Stimulated activated CD4-positive, alpha-beta T cell treated with anti-CD3 and anti-CD28 coated beads, Interleukin-15, amount 100 ng/mL, for 48 hours (primary cell): ENCODE data around the gene UPK1A.
"Not testable (repeated sequence)": the region's sequence is repeated elsewhere in the genome, so short reads cannot be mapped to it uniquely, and the experiment has no call there.

ENCODE experiments used
- DNase-seq, 2 donors: peaks; one replicate each; pipeline ENCODE4 v3.0.0-alpha.2; 2020; ENCODE audit warnings: low read depth in 2 of 2

UPK1A gene

DNA sequence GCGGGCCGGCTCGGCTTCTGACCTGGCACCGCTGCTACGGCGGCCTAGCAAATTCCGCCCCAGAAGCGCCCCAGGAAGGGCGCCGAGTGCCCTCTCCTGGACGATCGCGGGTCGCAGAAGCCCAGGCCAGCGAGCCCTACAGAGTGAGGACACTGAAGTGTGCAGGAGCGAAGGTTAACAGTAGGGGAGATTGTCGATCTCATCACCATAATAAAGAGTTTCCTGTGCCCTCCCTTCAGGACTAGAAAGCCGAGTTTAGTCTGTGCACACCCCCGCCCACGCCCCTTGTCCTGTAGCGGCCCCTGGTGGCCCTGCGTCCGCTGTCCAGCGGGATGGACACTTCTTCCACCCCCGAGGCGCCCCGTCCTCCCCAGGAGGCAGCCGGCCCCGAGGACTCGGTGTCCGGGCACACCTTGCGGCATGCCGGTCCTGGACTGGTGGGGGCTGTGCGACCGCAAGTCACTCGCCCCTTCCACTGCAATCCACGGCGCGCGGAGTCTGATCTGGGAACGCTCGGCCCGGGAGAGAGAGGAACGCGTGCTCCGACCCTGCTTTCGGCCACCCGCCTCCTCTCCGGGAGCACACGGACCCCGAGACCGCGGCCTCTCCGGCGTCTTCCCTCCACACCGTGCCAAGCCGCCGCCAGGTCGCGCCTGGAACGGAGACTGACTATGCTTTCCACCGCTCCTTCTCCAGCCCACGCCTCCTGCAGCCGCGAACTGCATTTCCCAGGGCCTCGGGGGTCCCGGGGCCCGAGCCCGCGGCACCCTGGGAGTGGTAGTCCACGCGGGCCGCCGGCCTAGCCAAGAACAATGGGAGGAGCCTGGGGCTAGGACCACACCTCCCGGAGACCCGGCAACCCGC lies 50.7 kb downstream of the UPK1A start:
- DNase-seq, result peak; percentile 95 to 96

GRCh38 chr19:35717665-35718344 lies 51.5 kb downstream of the UPK1A start, which contains the start of gene KMT2B:
Gene KMT2B (plus strand): TSS chr19:35718003. CDS start chr19:35718019, 16 bp downstream.
- DNase-seq, result no peak

GRCh38 chr19:35718345-35719041 lies 52.2 kb downstream of the UPK1A start:
- DNase-seq, result peak in 1 of 2 donors; percentile 57

GRCh38 chr19:35719402-35720162 lies 53.3 kb downstream of the UPK1A start:
- DNase-seq, result no peak

- DNase-seq, result no peak
These were observed 53.8 kb downstream of the UPK1A start for GRCh38 chr19:35720163-35720524.

DNA sequence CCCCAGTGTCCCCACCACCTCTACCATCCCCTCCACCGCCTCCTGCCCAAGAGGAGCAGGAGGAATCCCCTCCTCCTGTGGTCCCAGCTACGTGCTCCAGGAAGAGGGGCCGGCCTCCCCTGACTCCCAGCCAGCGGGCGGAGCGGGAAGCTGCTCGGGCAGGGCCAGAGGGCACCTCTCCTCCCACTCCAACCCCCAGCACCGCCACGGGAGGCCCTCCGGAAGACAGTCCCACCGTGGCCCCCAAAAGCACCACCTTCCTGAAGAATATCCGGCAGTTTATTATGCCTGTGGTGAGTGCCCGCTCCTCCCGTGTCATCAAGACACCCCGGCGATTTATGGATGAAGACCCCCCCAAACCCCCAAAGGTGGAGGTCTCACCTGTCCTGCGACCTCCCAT lies 54.3 kb downstream of the UPK1A start:
- no peak for DNase-seq

GRCh38 chr19:35721374-35721773 lies 55.1 kb downstream of the UPK1A start:
- no peak for DNase-seq

- DNase-seq, result no peak
These were observed 56.1 kb downstream of the UPK1A start for GRCh38 chr19:35722461-35722860.

DNA sequence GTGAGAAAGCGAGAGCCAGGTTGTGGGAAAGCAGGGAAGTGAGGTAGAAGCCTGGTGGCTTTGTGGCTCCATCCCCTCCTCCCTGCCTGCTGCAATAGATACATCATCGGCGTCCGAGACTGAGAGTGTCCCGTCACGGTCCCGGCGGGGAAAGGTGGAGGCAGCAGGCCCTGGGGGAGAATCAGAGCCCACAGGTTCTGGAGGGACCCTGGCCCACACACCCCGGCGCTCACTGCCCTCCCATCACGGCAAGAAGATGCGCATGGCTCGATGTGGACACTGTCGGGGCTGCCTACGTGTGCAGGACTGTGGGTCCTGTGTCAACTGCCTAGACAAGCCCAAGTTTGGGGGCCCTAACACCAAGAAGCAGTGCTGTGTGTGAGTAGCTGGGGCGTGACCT lies 56.6 kb downstream of the UPK1A start:
- DNase-seq, result no peak

DNA sequence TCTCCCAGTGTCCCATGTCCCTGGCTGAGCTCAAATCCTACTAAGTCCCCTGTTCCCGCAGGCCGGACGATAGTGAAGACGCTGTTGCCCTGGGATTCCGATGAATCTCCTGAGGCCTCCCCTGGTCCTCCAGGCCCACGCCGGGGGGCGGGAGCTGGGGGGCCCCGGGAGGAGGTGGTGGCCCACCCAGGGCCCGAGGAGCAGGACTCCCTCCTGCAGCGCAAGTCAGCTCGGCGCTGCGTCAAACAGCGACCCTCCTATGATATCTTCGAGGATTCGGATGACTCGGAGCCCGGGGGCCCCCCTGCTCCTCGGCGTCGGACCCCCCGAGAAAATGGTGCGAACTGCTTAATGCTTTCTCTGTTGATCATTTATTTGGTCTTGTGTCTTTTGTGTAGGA lies 57.4 kb downstream of the UPK1A start:
- DNase-seq, result no peak

- not testable (repeated sequence) for DNase-seq
These were observed 57.8 kb downstream of the UPK1A start for GRCh38 chr19:35724132-35724531.

DNA sequence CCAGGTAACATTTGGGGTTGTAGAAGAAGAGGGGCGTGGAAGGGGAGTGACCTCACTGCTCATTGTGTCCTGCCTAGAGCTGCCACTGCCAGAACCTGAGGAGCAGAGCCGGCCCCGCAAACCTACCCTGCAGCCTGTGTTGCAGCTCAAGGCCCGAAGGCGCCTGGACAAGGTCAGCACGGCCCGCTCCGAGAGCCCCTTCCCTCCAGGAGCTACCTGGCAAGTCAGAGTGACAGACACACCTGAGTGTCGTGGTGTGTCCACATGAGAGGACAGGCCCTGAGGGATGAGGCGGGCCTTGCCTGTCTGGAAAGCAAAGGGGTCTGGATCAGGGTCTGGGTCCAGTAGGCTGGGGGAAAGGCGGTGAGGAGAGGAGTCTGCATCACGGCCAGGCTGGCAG lies 58.2 kb downstream of the UPK1A start:
- DNase-seq, result no peak

DNA sequence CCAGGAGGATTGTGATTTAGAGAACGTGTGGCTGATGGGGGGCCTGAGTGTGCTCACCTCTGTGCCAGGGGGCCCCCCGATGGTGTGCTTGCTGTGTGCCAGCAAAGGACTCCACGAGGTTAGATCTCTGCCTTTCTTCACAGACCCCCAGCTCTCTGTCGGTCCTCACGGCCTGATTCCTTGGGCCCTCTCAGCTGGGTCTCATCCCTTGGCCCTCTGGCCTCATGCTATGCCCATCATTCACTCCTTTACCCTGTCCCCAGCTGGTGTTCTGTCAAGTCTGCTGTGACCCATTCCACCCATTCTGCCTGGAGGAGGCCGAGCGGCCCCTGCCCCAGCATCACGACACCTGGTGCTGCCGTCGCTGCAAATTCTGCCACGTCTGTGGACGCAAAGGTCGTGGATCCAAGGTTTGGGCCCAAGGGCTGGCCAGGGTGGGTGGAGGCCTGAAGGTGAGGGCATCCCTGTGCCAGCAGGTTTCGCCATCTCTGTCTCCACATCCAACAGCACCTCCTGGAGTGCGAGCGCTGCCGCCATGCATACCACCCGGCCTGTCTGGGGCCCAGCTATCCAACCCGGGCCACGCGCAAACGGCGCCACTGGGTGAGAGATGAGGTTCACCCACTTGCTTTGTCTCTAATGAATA lies 59.0 kb downstream of the UPK1A start:
- DNase-seq, result no peak

DNA sequence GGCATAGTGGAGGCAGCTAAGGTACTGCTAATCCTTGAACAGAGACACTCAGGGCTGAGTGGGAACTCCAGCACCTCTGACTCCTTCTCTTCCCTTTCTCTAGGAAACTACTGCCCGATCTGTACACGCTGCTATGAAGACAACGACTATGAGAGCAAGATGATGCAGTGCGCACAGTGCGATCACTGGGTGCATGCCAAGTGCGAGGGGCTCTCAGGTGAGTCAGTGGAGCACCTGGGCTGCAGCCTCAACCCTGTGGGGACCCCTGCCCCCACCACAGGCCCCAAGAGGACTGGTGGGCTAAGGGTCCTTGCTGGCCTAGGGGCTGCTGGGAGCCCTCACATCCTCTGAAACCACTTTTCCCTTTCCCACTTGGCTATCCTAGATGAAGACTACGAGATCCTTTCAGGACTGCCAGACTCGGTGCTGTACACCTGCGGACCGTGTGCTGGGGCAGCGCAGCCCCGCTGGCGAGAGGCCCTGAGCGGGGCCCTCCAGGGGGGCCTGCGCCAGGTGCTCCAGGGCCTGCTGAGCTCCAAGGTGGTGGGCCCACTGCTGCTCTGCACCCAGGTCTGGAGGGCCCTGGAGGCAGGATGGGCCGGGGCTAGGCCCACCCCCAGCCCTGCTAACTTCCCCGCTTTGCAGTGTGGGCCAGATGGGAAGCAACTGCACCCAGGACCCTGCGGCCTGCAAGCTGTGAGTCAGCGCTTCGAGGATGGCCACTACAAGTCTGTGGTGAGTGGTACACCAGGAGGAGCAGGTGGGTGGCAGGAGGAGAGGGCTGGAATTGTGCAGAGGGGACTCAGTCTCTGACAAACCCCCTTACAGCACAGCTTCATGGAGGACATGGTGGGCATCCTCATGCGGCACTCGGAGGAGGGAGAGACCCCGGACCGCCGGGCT lies 61.0 kb downstream of the UPK1A start:
- DNase-seq, result no peak
